ENCODE data around the gene DDX18. TPM values are rescaled to one million over a fixed set of nuclear protein-coding genes. Genes with fewer than 3 reads are reported as not detected.
A peak's percentile ranks its signal among the peaks of the same experiment; 100 is the strongest.

Gene DDX18
- total RNA-seq, 2 donors from 2014 or later, result 63.6 to 70.4 TPM

DNA sequence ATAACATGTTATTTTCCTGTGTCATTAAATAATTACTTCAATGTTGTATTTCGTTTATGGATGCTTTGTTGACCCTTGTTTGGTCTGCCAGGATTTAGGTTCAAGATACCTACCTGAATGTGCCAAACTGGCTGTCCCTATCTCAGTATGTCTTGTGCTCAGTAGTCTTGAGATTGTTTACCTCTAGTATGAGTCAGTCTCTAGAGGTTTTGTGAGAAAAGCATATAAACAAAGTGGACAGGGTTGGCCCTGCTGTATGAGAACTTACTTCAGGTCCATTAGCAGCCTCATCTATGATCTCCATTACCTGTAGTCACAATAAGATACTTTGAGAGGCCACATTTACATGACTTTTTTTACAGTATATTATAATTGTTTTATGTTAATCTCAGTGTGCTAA, 17.8 kb downstream of the DDX18 start:
- Histone ChIP-seq H3K27me3 (ENCODE audit: control insufficient read depth, insufficient read depth, low read length, poor library complexity, severe bottlenecking) (peaks cover 9% of the 10 kb centered on the region), H3K9me3 (ENCODE audit: control insufficient read depth, low read length) (no peaks in the 10 kb centered on the region), H3K9ac (ENCODE audit: extremely low read depth, low read length, poor library complexity, severe bottlenecking) (no peak overlapping the region), H3K36me3 (ENCODE audit: control insufficient read depth, insufficient read depth, low read length) (peaks cover 65% of the 10 kb centered on the region), H3K27ac (ENCODE audit: low read depth, low read length) (no peak overlapping the region), H3K4me1 (ENCODE audit: control insufficient read depth, insufficient read depth, low read length) (no peaks in the 10 kb centered on the region), H3K4me3 (ENCODE audit: low read length) (no peak overlapping the region)
- WGBS, 2 experiments (ENCODE audit: insufficient coverage in 1 of 2, insufficient read length in 1 of 2), result 92% methylated on average over 1 of the region's 1 CpG; no CpG with 5 or more reads in 1 of the 2 experiments
- H3K27me3 Mint-ChIP-seq (ENCODE audit: insufficient read depth), result peaks cover 11% of the 10 kb centered on the region
- no peaks in the 10 kb centered on the region for H3K9me3 Mint-ChIP-seq
- peaks cover 6% of the 10 kb centered on the region for H3K4me1 Mint-ChIP-seq
- H3K27ac Mint-ChIP-seq, result no peak overlapping the region
- H3K36me3 Mint-ChIP-seq (ENCODE audit: low read depth), result peaks cover 57% of the 10 kb centered on the region
- TF ChIP-seq CTCF (conservative IDR thresholded peaks at IDR 0.05), result no peak
- H3K4me3 Mint-ChIP-seq, result no peak overlapping the region
- no peak for DNase-seq

DNA sequence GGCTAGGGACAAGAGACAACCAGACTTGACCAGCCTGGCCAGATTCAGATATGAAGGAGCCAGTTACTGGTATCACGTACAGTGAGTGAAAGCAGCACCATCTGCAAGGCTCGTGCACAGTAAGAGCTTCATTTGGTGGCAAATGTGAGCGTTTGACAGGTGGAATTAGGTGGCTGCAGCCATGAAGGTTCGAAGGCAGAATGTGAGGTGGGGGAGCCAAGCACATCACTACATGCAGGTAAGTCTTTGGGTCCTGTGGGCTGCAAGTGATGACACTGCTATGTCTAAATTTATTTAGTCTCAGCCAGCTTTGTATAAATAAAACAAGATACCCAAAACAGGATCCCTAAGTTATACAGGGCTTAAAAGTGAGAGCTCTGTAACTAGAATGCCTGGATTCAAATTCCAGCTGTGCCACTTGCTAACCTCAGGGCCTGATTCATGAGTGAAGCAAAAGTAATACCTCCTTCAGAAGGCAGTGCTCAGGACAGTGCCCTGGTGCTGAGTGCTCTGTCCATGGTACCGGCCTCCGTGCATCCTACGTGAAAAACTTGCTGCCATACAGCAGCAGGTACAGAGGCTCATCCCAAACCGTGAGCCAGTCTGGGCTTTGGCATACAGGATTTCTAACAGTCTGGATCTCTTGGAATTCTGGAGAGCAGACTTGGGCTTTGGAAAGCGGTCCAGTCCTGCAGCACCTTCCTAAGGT, 18.6 kb downstream of the DDX18 start:
- no peaks in the 10 kb centered on the region for H3K9me3 Mint-ChIP-seq
- no peak overlapping the region for H3K27ac Mint-ChIP-seq
- H3K9ac ChIP-seq (ENCODE audit: extremely low read depth, low read length, poor library complexity, severe bottlenecking), result no peak overlapping the region
- H3K27me3 ChIP-seq (ENCODE audit: control insufficient read depth, insufficient read depth, low read length, poor library complexity, severe bottlenecking), result peaks cover 11% of the 10 kb centered on the region
- peaks cover 18% of the 10 kb centered on the region for H3K27me3 Mint-ChIP-seq (ENCODE audit: insufficient read depth)
- 85 to 87% methylated on average over 9 of the region's 9 CpGs for WGBS, 2 experiments (ENCODE audit: insufficient coverage in 1 of 2, insufficient read length in 1 of 2)
- H3K36me3 ChIP-seq (ENCODE audit: control insufficient read depth, insufficient read depth, low read length), result peaks cover 59% of the 10 kb centered on the region
- peak; percentile 84 for DNase-seq
- H3K4me1 Mint-ChIP-seq, result peaks cover 6% of the 10 kb centered on the region
- no peak overlapping the region for H3K4me3 Mint-ChIP-seq
- peaks cover 52% of the 10 kb centered on the region for H3K36me3 Mint-ChIP-seq (ENCODE audit: low read depth)
- no peak overlapping the region for H3K4me3 ChIP-seq (ENCODE audit: low read length)
- no peak overlapping the region for H3K27ac ChIP-seq (ENCODE audit: low read depth, low read length)
- H3K9me3 ChIP-seq (ENCODE audit: control insufficient read depth, low read length), result no peaks in the 10 kb centered on the region
- no peak for TF ChIP-seq CTCF (conservative IDR thresholded peaks at IDR 0.05)
- no peaks in the 10 kb centered on the region for H3K4me1 ChIP-seq (ENCODE audit: control insufficient read depth, insufficient read depth, low read length)

DNA sequence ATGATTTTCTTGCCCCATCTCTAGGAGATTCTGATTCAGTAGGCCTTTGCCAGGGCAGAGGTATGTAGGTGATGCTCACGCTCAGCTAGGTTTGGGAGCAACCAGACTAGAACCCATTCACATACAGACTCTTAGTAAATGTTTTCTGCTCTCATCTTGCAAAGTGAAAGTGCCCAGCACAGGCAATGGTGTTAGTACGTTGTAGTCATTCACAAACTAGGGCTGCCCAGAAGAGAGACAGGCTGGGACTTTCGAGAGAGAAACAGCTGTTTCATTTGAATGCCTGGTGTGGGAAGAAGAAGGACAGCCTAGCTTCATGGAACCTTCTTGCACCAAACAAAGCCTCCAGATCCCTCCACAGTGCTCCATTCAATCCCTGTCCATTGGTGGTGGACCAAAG, 19.4 kb downstream of the DDX18 start:
- H3K27ac Mint-ChIP-seq, result no peak overlapping the region
- Histone ChIP-seq H3K9me3 (ENCODE audit: control insufficient read depth, low read length) (no peaks in the 10 kb centered on the region), H3K4me1 (ENCODE audit: control insufficient read depth, insufficient read depth, low read length) (no peaks in the 10 kb centered on the region), H3K9ac (ENCODE audit: extremely low read depth, low read length, poor library complexity, severe bottlenecking) (no peak overlapping the region), H3K27me3 (ENCODE audit: control insufficient read depth, insufficient read depth, low read length, poor library complexity, severe bottlenecking) (peaks cover 11% of the 10 kb centered on the region), H3K27ac (ENCODE audit: low read depth, low read length) (no peak overlapping the region), H3K4me3 (ENCODE audit: low read length) (no peak overlapping the region), H3K36me3 (ENCODE audit: control insufficient read depth, insufficient read depth, low read length) (peaks cover 54% of the 10 kb centered on the region)
- H3K4me1 Mint-ChIP-seq, result peaks cover 6% of the 10 kb centered on the region
- TF ChIP-seq CTCF (conservative IDR thresholded peaks at IDR 0.05), result no peak
- no peak overlapping the region for H3K4me3 Mint-ChIP-seq
- peaks cover 43% of the 10 kb centered on the region for H3K36me3 Mint-ChIP-seq (ENCODE audit: low read depth)
- H3K9me3 Mint-ChIP-seq, result no peaks in the 10 kb centered on the region
- DNase-seq, result no peak
- peaks cover 27% of the 10 kb centered on the region for H3K27me3 Mint-ChIP-seq (ENCODE audit: insufficient read depth)
- 92 to 100% methylated on average over 2 to 3 of the region's 3 CpGs for WGBS, 2 experiments (ENCODE audit: insufficient coverage in 1 of 2, insufficient read length in 1 of 2)
